Panc1 (cell line): ENCODE data around the gene JDP2.

Experiments used
- CTCF ChIP-seq: fragments of 450-650 bp; IDR thresholded peaks from 2 replicates; pipeline ENCODE4 v1.5.1; 2017; ENCODE audit warnings: mild to moderate bottlenecking
- REST ChIP-seq, 2 experiments: IDR thresholded peaks; 2 replicates each; pipeline ENCODE4 v1.6.1; 2011 to 2012; ENCODE audit warnings: low read depth in 2 of 2, control low read depth in 1 of 2, low read length in 1 of 2, mild to moderate bottlenecking in 1 of 2, moderate library complexity in 1 of 2; ENCODE audit not compliant: insufficient read depth in 1 of 2
- SIN3A ChIP-seq: IDR thresholded peaks from 2 replicates; pipeline ENCODE4 v1.6.1; 2012; ENCODE audit warnings: low read depth, mild to moderate bottlenecking, low read length, moderate library complexity, borderline replicate concordance; ENCODE audit not compliant: insufficient read depth
- TCF7L2 ChIP-seq: IDR thresholded peaks from 2 replicates; pipeline ENCODE4 v1.6.1; 2011; ENCODE audit warnings: mild to moderate bottlenecking, low read depth, low read length, inconsistent platforms

GRCh38 chr14:75435473-75435872 is 7.7 kb downstream of the JDP2 start:
- TF ChIP-seq CTCF (no peak), SIN3A (no peak), TCF7L2 (no peak), REST (IDR thresholded peaks at IDR 0.05; ENCODE audit: insufficient read depth in 1 of 2, low read depth in 2 of 2, low read length in 1 of 2) (no peak)
